Measurements from ENCODE around the gene MYO5A. TPM values are rescaled to one million over a fixed set of nuclear protein-coding genes. Genes with fewer than 3 reads are reported as not detected.

The MYO5A gene
- total and polyA plus RNA-seq, 10 of the 15 experiments (the other 5 are each of a cell fraction or from before 2014, with no cell fraction given): 4.2 to 42.9 (median 31.1) TPM

GRCh38 chr15:52306270-52306669 lies 222.4 kb downstream of the MYO5A start:
- FAIRE-seq: no peak

More at GRCh38 chr15:52306270-52306669, 222.4 kb downstream of the MYO5A start:
- no peaks in the 10 kb centered on the region for H4K20me1 ChIP-seq (ENCODE audit: control insufficient read depth, insufficient read depth)
- no TSS peak for BruUV-seq (replicated peaks)
- ChIA-PET RAD21 (ENCODE audit: unreplicated experiment) (no interaction called here), CTCF (no interaction called here), SMC1A (ENCODE audit: uncharacterized antibody, unreplicated experiment) (no interaction called here), POLR2A (no interaction called here)
- no peak for ATAC-seq
- no peak overlapping the region for H3K4me3 ChIP-seq
- H2AFZ ChIP-seq (ENCODE audit: control insufficient read depth, low read depth, low read length): no peak overlapping the region
- intact Hi-C loops (cut with micrococcal nuclease; ENCODE audit: unreplicated experiment) (loop anchor here (5.0 kb wide), 1 partner anchor 44 kb away; no protein-coding TSS in a partner anchor), in situ Hi-C loops (cut with MboI) (no loop called here)
- no peak for DNase-seq (ENCODE audit: low read depth, low spot score)
- peaks cover 15% of the 10 kb centered on the region for H3K4me1 ChIP-seq (ENCODE audit: control insufficient read depth, insufficient read depth, low read length)
- no peaks in the 10 kb centered on the region for H3K9me3 ChIP-seq (replicated peaks; ENCODE audit: control insufficient read depth, insufficient read depth, low read length)
- no peak overlapping the region for H3K27ac ChIP-seq (ENCODE audit: control insufficient read depth, insufficient read depth)
- no peaks in the 10 kb centered on the region for H3K79me2 ChIP-seq (ENCODE audit: control insufficient read depth, insufficient read depth, low read length)
- H3K36me3 ChIP-seq (ENCODE audit: control insufficient read depth in 2 of 2, insufficient read depth in 2 of 2, low read length in 1 of 2): peaks cover 0 to 2% of the 10 kb centered on the region in 2 experiments; a peak in 1 of 4 replicates
- no peak overlapping the region for H3K9ac ChIP-seq (ENCODE audit: control insufficient read depth, insufficient read depth, low read length)
- TF ChIP-seq CREM (IDR thresholded peaks at IDR 0.05; ENCODE audit: low read depth) (no peak), ATF3 (IDR thresholded peaks at IDR 0.05; ENCODE audit: borderline replicate concordance, extremely low read depth, low read depth, low read length) (no peak), MAX (IDR thresholded peaks at IDR 0.05; ENCODE audit: low read depth, low read length) (no peak), E4F1 (IDR thresholded peaks at IDR 0.05; ENCODE audit: borderline replicate concordance, partially characterized antibody) (no peak), RBBP5 (conservative IDR thresholded peaks at IDR 0.05) (no peak), CREB1 (IDR thresholded peaks at IDR 0.05; ENCODE audit: low read depth) (no peak), TCF7 (IDR thresholded peaks at IDR 0.05; ENCODE audit: borderline replicate concordance) (no peak), SUPT20H (IDR thresholded peaks at IDR 0.05; ENCODE audit: borderline replicate concordance, control insufficient read depth, low read depth, low read length) (no peak), PAX8 (IDR thresholded peaks at IDR 0.05) (no peak), CBFB (IDR thresholded peaks at IDR 0.05; ENCODE audit: low read depth) (no peak), CBX5 (IDR thresholded peaks at IDR 0.05; ENCODE audit: low read depth) (no peak), BCL3 (IDR thresholded peaks at IDR 0.05; ENCODE audit: borderline replicate concordance, insufficient read depth, low read depth, low read length, poor library complexity, severe bottlenecking) (no peak)
- H3K4me2 ChIP-seq (ENCODE audit: control insufficient read depth, insufficient read depth): no peak overlapping the region
- no peaks in the 10 kb centered on the region for H3K27me3 ChIP-seq (replicated peaks in 1 of 2; ENCODE audit: control insufficient read depth in 2 of 2, insufficient read depth in 2 of 2, low read length in 1 of 2)
- WGBS (ENCODE audit: insufficient coverage, insufficient replicate concordance, low lambda C conversion rate, missing lambda C conversion rate): 100% methylated on average over 1 of the region's 1 CpG
